ENCODE measurements around the gene DEXI.

DEXI gene

DNA sequence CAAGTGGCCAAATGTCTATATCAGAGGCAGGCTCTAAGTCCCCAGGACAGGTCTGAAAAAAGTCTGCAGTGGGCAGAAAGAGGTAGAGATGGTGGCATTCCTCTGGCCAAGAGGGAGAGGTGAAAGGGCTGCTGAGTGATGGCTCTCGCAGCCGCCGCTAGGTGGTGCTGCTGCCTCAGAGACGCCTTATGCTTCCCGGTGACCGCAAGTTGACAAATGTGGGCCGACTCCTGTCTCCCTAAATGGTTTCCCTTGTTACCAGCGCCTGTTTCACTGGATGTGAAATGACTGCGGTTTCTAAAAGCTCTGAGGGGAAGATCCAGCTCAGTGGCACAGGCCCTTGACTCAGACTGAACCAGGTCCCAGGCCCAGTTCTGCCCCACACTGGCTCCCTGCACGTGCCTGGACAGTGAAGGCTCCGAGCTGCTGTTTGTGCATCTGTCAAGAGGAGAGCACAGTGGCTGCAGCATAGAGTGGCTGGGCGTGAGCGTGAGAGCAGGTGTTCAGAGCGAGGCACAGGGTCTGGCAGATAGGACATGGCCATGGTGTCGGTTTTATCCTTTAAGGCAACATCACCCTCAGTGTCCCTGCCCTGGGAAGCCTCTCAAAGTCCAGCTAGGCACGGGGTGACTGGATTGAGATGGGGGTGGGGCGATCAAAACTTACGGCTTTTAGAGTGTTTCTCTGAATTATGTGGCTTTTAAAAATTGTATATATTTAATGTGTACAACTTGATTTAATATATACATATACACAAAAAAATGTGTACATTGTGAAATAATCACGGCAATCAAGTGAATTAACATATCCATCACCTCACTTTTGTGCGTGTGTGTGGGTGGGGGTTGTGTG lies 22.0 kb upstream of the DEXI start:
- Histone ChIP-seq H3K9me3 (no peaks in the 10 kb centered on the region), H3K4me3 (no peak overlapping the region), H3K4me1 (peaks cover 0 to 23% (median 12%) of the 10 kb centered on the region in 4 donors), H3K27ac (peak overlapping the region; percentile 34 to 61), H3K27me3 (no peaks in the 10 kb centered on the region), H3K36me3 (peaks cover 11 to 33% (median 14%) of the 10 kb centered on the region in 3 donors)
- DNase-seq, result peak; percentile 78 to 89
- intact Hi-C loops (cut with DNase I; ENCODE audit: low total_unique reads), result loop anchor here (10.0 kb wide), 1 partner anchor 431 kb away; no protein-coding TSS in a partner anchor
- peak; percentile 93 to 98 for TF ChIP-seq CTCF (IDR thresholded peaks at IDR 0.05)

GRCh38 chr16:10961231-10961630 lies 19.0 kb upstream of the DEXI start:
- Histone ChIP-seq H3K4me3 (no peak overlapping the region), H3K27me3 (no peaks in the 10 kb centered on the region), H3K36me3 (peaks cover 14 to 28% (median 18%) of the 10 kb centered on the region in 3 donors), H3K9me3 (no peaks in the 10 kb centered on the region), H3K27ac (peak overlapping the region; percentile 39 to 60), H3K4me1 (peaks cover 0 to 23% (median 12%) of the 10 kb centered on the region in 4 donors)
- peak; percentile 72 to 77 for DNase-seq
- no peak for TF ChIP-seq CTCF (IDR thresholded peaks at IDR 0.05)
- intact Hi-C loops (cut with DNase I; ENCODE audit: low total_unique reads), result loop anchor here (10.0 kb wide), 1 partner anchor 434 kb away; no protein-coding TSS in a partner anchor

DNA sequence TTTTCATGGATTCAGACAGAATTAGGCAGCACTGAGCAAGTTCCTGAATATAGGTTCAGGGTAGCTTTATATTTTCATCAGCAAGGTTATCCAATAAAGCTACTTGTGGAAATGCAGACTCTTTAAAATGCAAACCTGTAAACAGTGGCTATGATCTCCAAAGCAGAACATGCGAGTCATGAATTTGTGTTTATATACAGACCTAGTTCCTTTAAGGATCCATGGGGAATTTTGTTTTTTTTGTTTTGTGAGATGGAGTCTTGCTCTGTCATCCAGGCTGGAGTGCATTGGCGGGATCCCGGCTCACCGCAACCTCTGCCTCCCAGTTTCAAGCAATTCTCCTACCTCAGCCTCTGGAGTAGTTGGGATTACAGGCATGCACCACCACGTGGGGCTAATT lies 16.9 kb upstream of the DEXI start:
- peaks cover 14 to 27% (median 18%) of the 10 kb centered on the region in 3 donors for H3K36me3 ChIP-seq
- H3K27ac ChIP-seq, result no peak overlapping the region
- intact Hi-C loops (cut with DNase I; ENCODE audit: low total_unique reads), result no loop called here
- H3K4me3 ChIP-seq, result no peak overlapping the region
- H3K9me3 ChIP-seq, result no peaks in the 10 kb centered on the region
- H3K4me1 ChIP-seq, result peaks cover 0 to 21% (median 8%) of the 10 kb centered on the region in 4 donors
- no peak for TF ChIP-seq CTCF (IDR thresholded peaks at IDR 0.05)
- DNase-seq, result no peak
- H3K27me3 ChIP-seq, result no peaks in the 10 kb centered on the region

DNA sequence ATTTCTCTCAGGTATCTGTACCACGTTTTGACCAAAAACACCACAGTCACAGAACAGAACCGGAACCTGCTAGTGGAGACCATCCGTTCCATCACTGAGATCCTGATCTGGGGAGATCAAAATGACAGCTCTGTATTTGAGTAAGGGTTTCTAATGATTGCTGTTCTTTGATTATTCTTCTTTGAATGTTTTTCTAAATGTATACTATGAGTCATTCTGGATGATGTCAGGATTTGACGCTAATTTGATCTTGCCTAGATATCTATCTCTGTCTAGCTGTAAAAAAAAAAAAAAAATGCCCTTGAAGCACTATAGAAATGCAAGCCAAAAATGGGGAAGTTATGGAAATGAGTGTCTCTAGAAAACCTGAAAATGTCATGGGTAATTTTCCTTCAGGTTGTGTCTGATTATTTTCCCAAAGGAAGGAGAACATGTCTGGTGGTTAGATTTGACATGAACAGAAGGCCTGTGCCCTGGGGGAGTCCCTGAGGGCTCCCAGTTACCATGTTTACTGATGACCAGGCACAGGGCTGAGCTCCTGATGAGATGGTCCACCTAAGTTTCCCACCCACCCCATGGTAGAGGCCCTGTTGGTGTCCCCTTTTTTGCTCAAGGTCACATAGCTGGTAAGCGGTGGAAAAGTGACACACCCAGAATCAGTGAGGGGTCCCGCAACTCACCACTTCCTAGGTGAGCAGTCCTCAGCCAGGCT lies 15.7 kb upstream of the DEXI start:
- intact Hi-C loops (cut with DNase I; ENCODE audit: low total_unique reads), result no loop called here
- no peaks in the 10 kb centered on the region for H3K9me3 ChIP-seq
- peaks cover 6 to 17% (median 11%) of the 10 kb centered on the region in 3 donors for H3K36me3 ChIP-seq
- no peak overlapping the region for H3K27ac ChIP-seq
- no peak for TF ChIP-seq CTCF (IDR thresholded peaks at IDR 0.05)
- no peak for DNase-seq
- peaks cover 0 to 26% (median 8%) of the 10 kb centered on the region in 4 donors for H3K4me1 ChIP-seq
- H3K4me3 ChIP-seq, result no peak overlapping the region
- H3K27me3 ChIP-seq, result no peaks in the 10 kb centered on the region

DNA sequence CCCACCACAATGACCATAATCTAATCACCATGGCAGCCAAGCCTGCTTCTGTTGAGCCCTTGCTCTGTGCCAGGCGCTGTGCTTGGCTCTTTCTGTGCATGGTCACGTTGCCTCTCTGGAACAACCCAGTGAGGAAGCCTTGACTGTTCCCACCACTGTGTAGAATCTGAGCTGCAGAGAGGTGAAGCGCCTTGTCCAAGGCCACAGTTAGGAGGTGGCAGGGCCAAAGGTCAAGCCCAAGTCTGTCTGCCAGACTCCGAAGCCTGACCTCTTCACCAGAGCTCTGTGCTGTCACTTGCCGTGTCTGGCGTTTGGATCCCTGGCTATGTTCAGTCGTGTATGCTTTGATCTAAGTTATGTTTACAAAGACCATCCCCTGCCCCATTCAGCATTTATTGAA lies 12.6 kb upstream of the DEXI start:
- Histone ChIP-seq H3K27me3 (no peaks in the 10 kb centered on the region), H3K4me1 (peaks cover 0 to 15% (median 9%) of the 10 kb centered on the region in 4 donors), H3K36me3 (peaks cover 0 to 7% (median 7%) of the 10 kb centered on the region in 3 donors), H3K4me3 (no peak overlapping the region), H3K9me3 (no peaks in the 10 kb centered on the region), H3K27ac (no peak overlapping the region)
- intact Hi-C loops (cut with DNase I; ENCODE audit: low total_unique reads), result no loop called here
- no peak for DNase-seq
- TF ChIP-seq CTCF (IDR thresholded peaks at IDR 0.05), result no peak
